Mesothelial cell of epicardium (in vitro differentiated cells): ENCODE results near the gene GABRD. TPM values are rescaled to one million over a fixed set of nuclear protein-coding genes. Genes with fewer than 3 reads are reported as not detected.

Source experiments
- DNase-seq, 2 experiments: peaks; one replicate each; pipeline ENCODE4 v3.0.0; 2021; ENCODE audit warnings: low spot score in 2 of 2; ENCODE audit not compliant: unreplicated experiment in 2 of 2
- H3K27ac Mint-ChIP-seq: 2 replicates; pipeline ENCODE4 v1.8.0; 2021; ENCODE audit warnings: mixed read lengths
- H3K27me3 Mint-ChIP-seq: 2 replicates; pipeline ENCODE4 v1.8.0; 2021; ENCODE audit warnings: low read depth, mixed read lengths
- H3K36me3 Mint-ChIP-seq: 2 replicates; pipeline ENCODE4 v1.8.0; 2021; ENCODE audit warnings: mixed read lengths
- H3K4me1 Mint-ChIP-seq: 2 replicates; pipeline ENCODE4 v1.8.0; 2021; ENCODE audit warnings: mixed read lengths
- H3K4me3 Mint-ChIP-seq: 2 replicates; pipeline ENCODE4 v1.8.0; 2021; ENCODE audit warnings: mild to moderate bottlenecking, moderate library complexity, mixed read lengths
- H3K9me3 Mint-ChIP-seq: 2 replicates; pipeline ENCODE4 v1.8.0; 2021; ENCODE audit warnings: mixed read lengths
- CTCF ChIP-seq: fragments of 200-600 bp; sonication (generic); IDR thresholded peaks from one replicate; pipeline ENCODE4 v1.5.0; 2021; ENCODE audit warnings: antibody characterized with exemption; ENCODE audit not compliant: unreplicated experiment
- total RNA-seq: library from RNA; stranded (reverse); gene quantifications from 3 replicates; pipeline ENCODE4 v1.2.1, GENCODE V29; 2021

The GABRD gene
- total RNA-seq, 1 donor from 2014 or later, result 0.09 TPM

DNA sequence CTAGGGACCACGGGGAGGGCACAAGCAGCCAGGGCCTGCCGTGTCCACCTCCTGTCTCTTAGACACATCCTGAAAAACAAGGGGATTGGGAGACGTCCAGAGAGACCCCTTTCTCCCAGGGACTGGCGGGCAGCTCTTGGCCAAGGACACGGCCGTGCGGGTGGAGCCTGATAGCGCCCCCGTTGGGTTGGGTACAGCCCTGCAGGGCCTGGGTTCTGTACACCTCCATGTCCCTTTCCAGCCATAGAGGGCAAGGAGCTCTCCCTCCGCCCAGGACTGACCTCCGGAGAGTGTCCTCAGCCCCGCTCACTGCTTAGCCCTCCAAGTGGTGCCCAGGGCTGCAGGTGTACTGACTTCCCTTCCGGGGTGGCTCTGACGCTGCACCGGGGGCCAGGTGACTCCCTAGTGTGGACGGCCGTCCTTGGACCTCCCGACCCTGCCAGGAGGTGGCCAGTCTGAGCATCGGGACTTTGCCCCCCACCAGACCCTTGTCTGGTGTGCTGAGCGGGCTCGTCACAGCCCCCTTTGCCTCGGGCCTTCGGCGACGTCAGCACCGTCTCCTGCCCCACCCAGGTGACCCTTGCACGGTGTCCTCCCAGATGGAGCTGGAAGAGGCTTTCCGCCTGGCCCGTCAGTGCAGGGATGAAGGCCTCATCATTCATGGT, 36.9 kb downstream of the GABRD start:
- no peak for TF ChIP-seq CTCF
- Mint-ChIP-seq H3K36me3 (peaks cover 11% of the 10 kb centered on the region), H3K27me3 (peaks cover 16% of the 10 kb centered on the region), H3K4me1 (peaks cover 4% of the 10 kb centered on the region), H3K4me3 (no peak overlapping the region), H3K27ac (no peak overlapping the region), H3K9me3 (no peaks in the 10 kb centered on the region)
- DNase-seq, result no peak

GRCh38 chr1:2056955-2057590, 37.9 kb downstream of the GABRD start:
- Mint-ChIP-seq H3K27me3 (peaks cover 9% of the 10 kb centered on the region), H3K27ac (no peak overlapping the region), H3K4me3 (no peak overlapping the region), H3K36me3 (peaks cover 12% of the 10 kb centered on the region), H3K9me3 (no peaks in the 10 kb centered on the region), H3K4me1 (peaks cover 4% of the 10 kb centered on the region)
- no peak for DNase-seq
- no peak for TF ChIP-seq CTCF

DNA sequence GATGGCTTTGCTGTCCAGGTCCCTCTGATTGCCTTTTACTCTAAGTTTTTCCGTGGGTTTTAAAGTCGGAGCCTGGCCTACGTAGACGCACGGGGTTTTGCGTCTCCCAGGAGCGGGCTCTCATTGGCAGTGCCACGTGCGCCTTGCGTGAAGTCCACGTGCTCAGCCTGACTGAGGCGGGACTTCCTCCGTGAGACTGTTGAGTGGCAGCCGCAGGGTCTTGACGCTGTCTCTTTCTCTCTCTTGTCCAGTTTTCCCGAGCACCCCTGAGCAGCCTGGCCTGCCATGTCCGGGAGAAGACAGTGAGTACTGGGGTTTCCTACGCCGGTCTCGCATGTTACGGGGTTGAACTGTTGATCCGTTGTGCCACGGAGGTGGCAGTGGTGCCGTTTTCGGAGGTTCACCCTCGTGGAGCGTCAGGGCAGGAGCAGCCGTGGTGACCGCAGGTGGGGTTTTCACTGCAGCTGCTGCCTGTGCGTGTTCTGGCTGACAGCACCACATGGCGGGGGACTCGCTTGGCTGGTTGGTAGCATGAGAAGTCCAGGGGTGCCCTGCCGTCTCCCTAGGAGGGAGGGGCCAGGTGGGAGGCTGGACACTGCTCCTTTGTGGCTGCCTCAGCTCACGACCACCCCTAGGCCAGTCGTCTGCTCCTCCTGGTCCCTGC, 40.3 kb downstream of the GABRD start:
- DNase-seq, result no peak
- no peak overlapping the region for H3K4me3 Mint-ChIP-seq
- H3K27me3 Mint-ChIP-seq, result no peaks in the 10 kb centered on the region
- H3K27ac Mint-ChIP-seq, result no peak overlapping the region
- TF ChIP-seq CTCF, result no peak
- no peaks in the 10 kb centered on the region for H3K4me1 Mint-ChIP-seq
- peaks cover 5% of the 10 kb centered on the region for H3K9me3 Mint-ChIP-seq
- H3K36me3 Mint-ChIP-seq, result peaks cover 32% of the 10 kb centered on the region

GRCh38 chr1:2060072-2060471, 40.9 kb downstream of the GABRD start:
- TF ChIP-seq CTCF, result no peak
- no peaks in the 10 kb centered on the region for H3K4me1 Mint-ChIP-seq
- no peak overlapping the region for H3K27ac Mint-ChIP-seq
- no peaks in the 10 kb centered on the region for H3K27me3 Mint-ChIP-seq
- no peak for DNase-seq
- H3K9me3 Mint-ChIP-seq, result peaks cover 10% of the 10 kb centered on the region
- H3K36me3 Mint-ChIP-seq, result peaks cover 39% of the 10 kb centered on the region
- H3K4me3 Mint-ChIP-seq, result no peak overlapping the region

DNA sequence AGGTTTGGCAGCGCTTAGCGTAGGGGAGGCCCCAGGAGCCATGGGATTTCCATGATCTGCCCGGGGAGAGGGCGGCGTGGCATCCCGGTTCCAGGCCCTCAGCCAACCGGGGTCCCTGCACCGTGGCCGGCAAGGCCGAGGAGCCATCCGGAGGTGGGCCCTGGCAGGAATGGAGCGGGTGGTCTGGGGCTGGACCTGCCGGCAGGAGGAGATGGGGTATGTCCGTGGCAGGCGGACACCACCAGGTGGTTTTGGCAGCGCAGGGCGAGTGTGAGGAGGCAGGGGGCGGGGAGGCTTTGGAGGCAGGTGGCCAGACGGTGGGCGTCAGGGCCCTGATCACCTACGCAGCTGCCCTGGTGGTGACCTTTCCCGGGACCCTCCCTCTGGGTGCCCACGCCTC, 41.4 kb downstream of the GABRD start:
- Mint-ChIP-seq H3K4me1 (no peaks in the 10 kb centered on the region), H3K4me3 (no peak overlapping the region), H3K36me3 (peaks cover 38% of the 10 kb centered on the region), H3K27ac (no peak overlapping the region), H3K9me3 (peaks cover 11% of the 10 kb centered on the region), H3K27me3 (no peaks in the 10 kb centered on the region)
- TF ChIP-seq CTCF, result no peak
- no peak for DNase-seq
